HEK293 (cell line): ENCODE data around the gene TPM4.

ENCODE experiments used
- KLF1 ChIP-seq: fragments of 450-650 bp; formaldehyde crosslinking; IDR thresholded peaks from 2 replicates; pipeline ENCODE4 v1.5.1; 2016; ENCODE audit warnings: missing biosample characterization, missing genetic modification characterization
- ZFHX2 ChIP-seq: fragments of 450-650 bp; formaldehyde crosslinking; conservative IDR thresholded peaks from 2 replicates; pipeline ENCODE4 v1.5.1; 2016; ENCODE audit warnings: missing biosample characterization, missing genetic modification characterization
- ZFP41 ChIP-seq: fragments of 450-650 bp; formaldehyde crosslinking; IDR thresholded peaks from 2 replicates; pipeline ENCODE4 v1.5.1; 2016; ENCODE audit warnings: missing biosample characterization, missing genetic modification characterization, borderline replicate concordance
- ZNF174 ChIP-seq: fragments of 450-650 bp; formaldehyde crosslinking; IDR thresholded peaks from 2 replicates; pipeline ENCODE4 v1.5.0; 2017; ENCODE audit warnings: missing biosample characterization, mild to moderate bottlenecking, missing genetic modification characterization
- ZNF24 ChIP-seq: fragments of 450-650 bp; formaldehyde crosslinking; IDR thresholded peaks from 2 replicates; pipeline ENCODE4 v1.5.1; 2016; ENCODE audit warnings: missing biosample characterization, missing genetic modification characterization
- ZNF274 ChIP-seq, 2 experiments: fragments of 200-500 bp in 1 of 2; fragments of 450-650 bp in 1 of 2; sonication (Bioruptor generic) in 1 of 2; formaldehyde crosslinking in 1 of 2; IDR thresholded peaks; 2 replicates each; pipeline versions ENCODE4 v1.5.1 to v1.6.1; 2014 to 2016; ENCODE audit warnings: borderline replicate concordance in 1 of 2, inconsistent platforms in 1 of 2, low read length in 1 of 2, missing biosample characterization in 1 of 2, missing genetic modification characterization in 1 of 2
- ZNF354C ChIP-seq: fragments of 450-650 bp; formaldehyde crosslinking; IDR thresholded peaks from 2 replicates; pipeline ENCODE4 v1.5.1; 2016; ENCODE audit warnings: missing biosample characterization, missing genetic modification characterization, low read depth, borderline replicate concordance
- ZNF48 ChIP-seq: fragments of 450-650 bp; formaldehyde crosslinking; IDR thresholded peaks from 2 replicates; pipeline ENCODE4 v1.5.1; 2016; ENCODE audit warnings: missing biosample characterization, missing genetic modification characterization
- ZNF580 ChIP-seq: fragments of 450-650 bp; formaldehyde crosslinking; IDR thresholded peaks from 2 replicates; pipeline ENCODE4 v1.5.1; 2016; ENCODE audit warnings: missing biosample characterization, missing genetic modification characterization
- ZNF830 ChIP-seq: fragments of 450-650 bp; IDR thresholded peaks from 2 replicates; pipeline ENCODE4 v1.5.0; 2018; ENCODE audit warnings: missing biosample characterization, missing genetic modification characterization, low read depth, mild to moderate bottlenecking, moderate library complexity
- TF ChIP-seq, protein P1 (sequence below): fragments of 450-650 bp; formaldehyde crosslinking; IDR thresholded peaks from 2 replicates; pipeline ENCODE4 v1.5.1; 2016; ENCODE audit warnings: missing biosample characterization, missing genetic modification characterization
- TF ChIP-seq, protein P2 (sequence below): fragments of 450-650 bp; formaldehyde crosslinking; IDR thresholded peaks from 2 replicates; pipeline ENCODE4 v1.5.1; 2017; ENCODE audit warnings: missing biosample characterization, missing genetic modification characterization
- TF ChIP-seq, protein P3 (sequence below): fragments of 450-650 bp; formaldehyde crosslinking; IDR thresholded peaks from 2 replicates; pipeline ENCODE4 v1.5.1; 2016; ENCODE audit warnings: missing biosample characterization, missing genetic modification characterization
- TF ChIP-seq, protein P4 (sequence below): fragments of 450-650 bp; IDR thresholded peaks from 2 replicates; pipeline ENCODE4 v1.5.1; 2018; ENCODE audit warnings: missing biosample characterization, mild to moderate bottlenecking, missing genetic modification characterization

DNA sequence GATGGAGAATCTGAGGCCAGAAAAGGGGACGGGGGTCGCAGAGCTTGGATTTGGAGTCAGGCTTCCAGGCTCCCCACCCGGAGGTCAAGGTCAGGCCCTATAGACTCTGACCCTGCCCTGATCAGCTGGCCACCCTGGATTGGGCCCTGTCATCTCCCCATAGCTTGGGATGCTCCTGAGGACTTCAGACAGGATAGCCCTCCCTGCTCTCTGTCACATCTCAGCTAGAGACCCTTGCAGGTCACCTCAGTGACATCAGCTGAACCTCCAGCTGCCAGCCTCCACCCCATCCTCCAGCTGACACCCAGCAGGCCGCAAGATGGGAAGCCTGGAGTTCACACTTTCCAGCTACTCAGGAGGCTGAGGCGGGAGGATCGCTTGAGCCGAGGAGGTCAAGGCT, 2.8 kb upstream of the TPM4 start:
- TF ChIP-seq ZNF274 (IDR thresholded peaks at IDR 0.05; ENCODE audit: low read length): no peak
- TF ChIP-seq ZNF274 (tag by site-specific recombination; IDR thresholded peaks at IDR 0.05; ENCODE audit: borderline replicate concordance): no peak
- TF ChIP-seq ZNF580 (tag by site-specific recombination): no peak
- TF ChIP-seq ZNF830 (tag by site-specific recombination): no peak
- no peak for TF ChIP-seq KLF1 (tag by site-specific recombination)
- TF ChIP-seq ZNF48 (tag by site-specific recombination): no peak
- TF ChIP-seq, protein P1, sequence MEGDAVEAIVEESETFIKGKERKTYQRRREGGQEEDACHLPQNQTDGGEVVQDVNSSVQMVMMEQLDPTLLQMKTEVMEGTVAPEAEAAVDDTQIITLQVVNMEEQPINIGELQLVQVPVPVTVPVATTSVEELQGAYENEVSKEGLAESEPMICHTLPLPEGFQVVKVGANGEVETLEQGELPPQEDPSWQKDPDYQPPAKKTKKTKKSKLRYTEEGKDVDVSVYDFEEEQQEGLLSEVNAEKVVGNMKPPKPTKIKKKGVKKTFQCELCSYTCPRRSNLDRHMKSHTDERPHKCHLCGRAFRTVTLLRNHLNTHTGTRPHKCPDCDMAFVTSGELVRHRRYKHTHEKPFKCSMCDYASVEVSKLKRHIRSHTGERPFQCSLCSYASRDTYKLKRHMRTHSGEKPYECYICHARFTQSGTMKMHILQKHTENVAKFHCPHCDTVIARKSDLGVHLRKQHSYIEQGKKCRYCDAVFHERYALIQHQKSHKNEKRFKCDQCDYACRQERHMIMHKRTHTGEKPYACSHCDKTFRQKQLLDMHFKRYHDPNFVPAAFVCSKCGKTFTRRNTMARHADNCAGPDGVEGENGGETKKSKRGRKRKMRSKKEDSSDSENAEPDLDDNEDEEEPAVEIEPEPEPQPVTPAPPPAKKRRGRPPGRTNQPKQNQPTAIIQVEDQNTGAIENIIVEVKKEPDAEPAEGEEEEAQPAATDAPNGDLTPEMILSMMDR: no peak
- TF ChIP-seq, protein P2, sequence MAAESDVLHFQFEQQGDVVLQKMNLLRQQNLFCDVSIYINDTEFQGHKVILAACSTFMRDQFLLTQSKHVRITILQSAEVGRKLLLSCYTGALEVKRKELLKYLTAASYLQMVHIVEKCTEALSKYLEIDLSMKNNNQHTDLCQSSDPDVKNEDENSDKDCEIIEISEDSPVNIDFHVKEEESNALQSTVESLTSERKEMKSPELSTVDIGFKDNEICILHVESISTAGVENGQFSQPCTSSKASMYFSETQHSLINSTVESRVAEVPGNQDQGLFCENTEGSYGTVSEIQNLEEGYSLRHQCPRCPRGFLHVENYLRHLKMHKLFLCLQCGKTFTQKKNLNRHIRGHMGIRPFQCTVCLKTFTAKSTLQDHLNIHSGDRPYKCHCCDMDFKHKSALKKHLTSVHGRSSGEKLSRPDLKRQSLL (tag by site-specific recombination): no peak
- TF ChIP-seq ZNF174 (tag by site-specific recombination): no peak
- TF ChIP-seq, protein P3, sequence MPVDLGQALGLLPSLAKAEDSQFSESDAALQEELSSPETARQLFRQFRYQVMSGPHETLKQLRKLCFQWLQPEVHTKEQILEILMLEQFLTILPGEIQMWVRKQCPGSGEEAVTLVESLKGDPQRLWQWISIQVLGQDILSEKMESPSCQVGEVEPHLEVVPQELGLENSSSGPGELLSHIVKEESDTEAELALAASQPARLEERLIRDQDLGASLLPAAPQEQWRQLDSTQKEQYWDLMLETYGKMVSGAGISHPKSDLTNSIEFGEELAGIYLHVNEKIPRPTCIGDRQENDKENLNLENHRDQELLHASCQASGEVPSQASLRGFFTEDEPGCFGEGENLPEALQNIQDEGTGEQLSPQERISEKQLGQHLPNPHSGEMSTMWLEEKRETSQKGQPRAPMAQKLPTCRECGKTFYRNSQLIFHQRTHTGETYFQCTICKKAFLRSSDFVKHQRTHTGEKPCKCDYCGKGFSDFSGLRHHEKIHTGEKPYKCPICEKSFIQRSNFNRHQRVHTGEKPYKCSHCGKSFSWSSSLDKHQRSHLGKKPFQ: no peak
- no peak for TF ChIP-seq ZNF354C (tag by site-specific recombination)
- no peak for TF ChIP-seq ZFP41
- TF ChIP-seq, protein P4, sequence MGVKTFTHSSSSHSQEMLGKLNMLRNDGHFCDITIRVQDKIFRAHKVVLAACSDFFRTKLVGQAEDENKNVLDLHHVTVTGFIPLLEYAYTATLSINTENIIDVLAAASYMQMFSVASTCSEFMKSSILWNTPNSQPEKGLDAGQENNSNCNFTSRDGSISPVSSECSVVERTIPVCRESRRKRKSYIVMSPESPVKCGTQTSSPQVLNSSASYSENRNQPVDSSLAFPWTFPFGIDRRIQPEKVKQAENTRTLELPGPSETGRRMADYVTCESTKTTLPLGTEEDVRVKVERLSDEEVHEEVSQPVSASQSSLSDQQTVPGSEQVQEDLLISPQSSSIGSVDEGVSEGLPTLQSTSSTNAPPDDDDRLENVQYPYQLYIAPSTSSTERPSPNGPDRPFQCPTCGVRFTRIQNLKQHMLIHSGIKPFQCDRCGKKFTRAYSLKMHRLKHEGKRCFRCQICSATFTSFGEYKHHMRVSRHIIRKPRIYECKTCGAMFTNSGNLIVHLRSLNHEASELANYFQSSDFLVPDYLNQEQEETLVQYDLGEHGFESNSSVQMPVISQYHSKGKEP: no peak
- TF ChIP-seq ZFHX2 (tag by site-specific recombination): no peak
- TF ChIP-seq ZNF24 (tag by site-specific recombination): no peak
